HL-60 (cell line): ENCODE results near the gene SLC4A8.

Source experiments
- SPI1 ChIP-seq: IDR thresholded peaks from 2 replicates; pipeline ENCODE4 v1.6.1; 2012; ENCODE audit warnings: low read depth, mild to moderate bottlenecking, borderline replicate concordance
- TF ChIP-seq, protein P1 (sequence below): IDR thresholded peaks from one replicate; pipeline ENCODE4 v1.5.1; 2011; ENCODE audit warnings: low read length, control low read depth, inconsistent platforms; ENCODE audit not compliant: insufficient read depth

GRCh38 chr12:51524386-51524901 lies 99.8 kb downstream of the SLC4A8 start:
- TF ChIP-seq, protein P1, sequence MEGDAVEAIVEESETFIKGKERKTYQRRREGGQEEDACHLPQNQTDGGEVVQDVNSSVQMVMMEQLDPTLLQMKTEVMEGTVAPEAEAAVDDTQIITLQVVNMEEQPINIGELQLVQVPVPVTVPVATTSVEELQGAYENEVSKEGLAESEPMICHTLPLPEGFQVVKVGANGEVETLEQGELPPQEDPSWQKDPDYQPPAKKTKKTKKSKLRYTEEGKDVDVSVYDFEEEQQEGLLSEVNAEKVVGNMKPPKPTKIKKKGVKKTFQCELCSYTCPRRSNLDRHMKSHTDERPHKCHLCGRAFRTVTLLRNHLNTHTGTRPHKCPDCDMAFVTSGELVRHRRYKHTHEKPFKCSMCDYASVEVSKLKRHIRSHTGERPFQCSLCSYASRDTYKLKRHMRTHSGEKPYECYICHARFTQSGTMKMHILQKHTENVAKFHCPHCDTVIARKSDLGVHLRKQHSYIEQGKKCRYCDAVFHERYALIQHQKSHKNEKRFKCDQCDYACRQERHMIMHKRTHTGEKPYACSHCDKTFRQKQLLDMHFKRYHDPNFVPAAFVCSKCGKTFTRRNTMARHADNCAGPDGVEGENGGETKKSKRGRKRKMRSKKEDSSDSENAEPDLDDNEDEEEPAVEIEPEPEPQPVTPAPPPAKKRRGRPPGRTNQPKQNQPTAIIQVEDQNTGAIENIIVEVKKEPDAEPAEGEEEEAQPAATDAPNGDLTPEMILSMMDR = no peak
- TF ChIP-seq SPI1 = no peak
